HG03558 (cell line): ENCODE results near the gene MOB3A.

Experiments
- ATAC-seq: cut with Tn5 transposase; IDR thresholded peaks from one replicate; pipeline ENCODE4 v1.9.1; 2021; ENCODE audit warnings: moderate number of reproducible peaks; ENCODE audit not compliant: unreplicated experiment; ENCODE audit errors: extremely low read depth

The MOB3A gene

GRCh38 chr19:2048104-2048958 is 47.8 kb downstream of the MOB3A start:
- no peak for ATAC-seq

DNA sequence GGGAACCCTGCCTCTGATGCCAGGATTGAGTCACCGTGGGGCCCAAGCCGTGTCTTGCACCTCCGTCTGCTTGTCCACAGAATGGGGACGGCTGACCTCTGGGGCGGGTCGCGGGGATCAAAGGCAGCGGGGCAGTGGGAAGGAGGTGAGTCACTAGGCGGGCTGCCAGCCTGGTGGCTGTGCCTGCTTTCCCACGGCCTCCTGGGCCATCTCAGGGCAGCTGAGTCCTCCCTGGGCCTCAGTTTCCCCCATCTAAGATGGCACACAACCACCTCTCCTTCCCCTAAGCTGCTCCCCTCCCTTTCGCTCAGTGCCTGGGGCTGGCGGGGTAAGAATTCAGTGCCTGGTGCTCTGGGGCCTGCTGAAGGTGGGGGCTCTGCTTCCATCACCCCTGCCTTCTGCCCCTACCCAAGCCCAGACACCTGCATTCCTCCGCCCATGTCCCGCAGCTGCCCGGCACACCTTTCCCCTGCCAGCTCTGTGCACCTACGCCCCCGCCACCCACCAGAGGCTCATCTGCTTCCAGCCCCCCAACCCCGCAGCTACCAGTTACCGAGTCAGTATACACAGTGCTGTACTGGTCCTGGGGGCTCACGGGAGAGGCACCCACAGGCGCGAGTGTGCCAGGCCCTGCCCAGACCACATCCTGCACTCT is 48.5 kb downstream of the MOB3A start:
- no peak for ATAC-seq

DNA sequence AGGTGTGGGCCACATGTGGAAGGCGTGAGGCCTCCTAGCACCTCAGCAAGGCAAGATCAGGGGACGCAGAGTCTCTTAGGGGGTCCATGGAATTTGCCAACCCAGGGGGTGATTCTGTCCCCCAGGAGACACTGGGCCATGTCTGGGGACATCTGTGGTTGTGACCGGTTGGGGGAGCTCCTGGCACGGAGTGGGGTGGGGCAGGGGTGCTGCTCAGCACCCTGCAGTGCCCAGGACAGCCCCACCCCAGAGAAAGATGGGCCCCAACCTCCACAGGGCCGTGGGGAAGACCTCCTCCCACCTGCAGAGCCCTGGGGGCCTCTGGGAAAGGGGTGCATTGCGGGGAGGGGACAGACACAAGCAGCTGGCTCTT is 49.1 kb downstream of the MOB3A start:
- ATAC-seq = no peak

- no peak for ATAC-seq
Observed at GRCh38 chr19:2046046-2046907, 49.8 kb downstream of the MOB3A start.

DNA sequence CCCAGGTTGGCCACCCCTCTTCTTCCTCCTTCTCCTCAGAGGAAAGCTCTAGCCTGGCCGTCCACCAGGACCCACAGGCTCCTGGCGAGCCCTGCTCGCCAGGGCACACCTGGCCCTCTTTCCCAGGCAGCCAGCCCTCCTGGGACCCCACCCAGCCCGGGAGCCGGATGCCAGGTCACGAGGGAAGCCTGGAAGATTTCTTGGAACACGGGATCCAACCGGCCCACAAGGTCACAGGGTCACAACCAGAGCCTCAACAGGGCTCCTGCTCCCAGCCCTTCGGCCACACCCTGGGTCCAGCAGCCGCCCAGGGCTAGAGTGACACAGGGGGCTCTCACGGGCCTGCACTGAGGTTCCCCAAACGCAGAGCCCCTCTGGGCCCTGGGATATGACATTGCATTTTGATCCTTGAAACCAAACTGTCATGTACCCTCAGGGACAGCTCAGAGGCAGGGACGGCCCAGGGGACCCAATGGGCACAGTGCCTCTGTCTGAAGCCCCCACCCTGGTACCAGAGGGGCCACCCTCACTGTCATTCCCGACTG is 50.6 kb downstream of the MOB3A start:
- ATAC-seq = no peak

GRCh38 chr19:2044709-2045500 is 51.2 kb downstream of the MOB3A start:
- ATAC-seq = no peak

GRCh38 chr19:2043961-2044708 is 52.0 kb downstream of the MOB3A start:
- ATAC-seq = no peak

DNA sequence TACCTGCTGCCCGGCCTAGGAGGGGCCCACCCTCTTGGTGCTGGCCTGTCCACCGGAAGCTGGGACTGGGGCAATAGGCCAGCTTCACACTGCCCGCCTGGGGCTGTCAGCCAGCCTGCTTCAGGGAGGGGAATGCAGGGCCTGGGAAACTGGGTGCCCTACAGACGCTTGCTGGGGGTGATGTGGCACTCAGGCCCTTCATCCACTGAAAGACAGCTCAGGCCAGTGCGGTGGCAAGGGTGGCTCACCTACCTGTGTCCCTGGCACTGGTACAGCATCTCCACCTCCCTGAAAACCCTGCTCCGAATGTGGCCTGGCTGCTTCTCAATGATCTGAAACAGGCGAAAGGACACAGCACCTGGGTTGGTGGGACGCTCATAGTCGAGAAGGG is 52.9 kb downstream of the MOB3A start:
- no peak for ATAC-seq

GRCh38 chr19:2042485-2043250 is 53.5 kb downstream of the MOB3A start:
- ATAC-seq = no peak

DNA sequence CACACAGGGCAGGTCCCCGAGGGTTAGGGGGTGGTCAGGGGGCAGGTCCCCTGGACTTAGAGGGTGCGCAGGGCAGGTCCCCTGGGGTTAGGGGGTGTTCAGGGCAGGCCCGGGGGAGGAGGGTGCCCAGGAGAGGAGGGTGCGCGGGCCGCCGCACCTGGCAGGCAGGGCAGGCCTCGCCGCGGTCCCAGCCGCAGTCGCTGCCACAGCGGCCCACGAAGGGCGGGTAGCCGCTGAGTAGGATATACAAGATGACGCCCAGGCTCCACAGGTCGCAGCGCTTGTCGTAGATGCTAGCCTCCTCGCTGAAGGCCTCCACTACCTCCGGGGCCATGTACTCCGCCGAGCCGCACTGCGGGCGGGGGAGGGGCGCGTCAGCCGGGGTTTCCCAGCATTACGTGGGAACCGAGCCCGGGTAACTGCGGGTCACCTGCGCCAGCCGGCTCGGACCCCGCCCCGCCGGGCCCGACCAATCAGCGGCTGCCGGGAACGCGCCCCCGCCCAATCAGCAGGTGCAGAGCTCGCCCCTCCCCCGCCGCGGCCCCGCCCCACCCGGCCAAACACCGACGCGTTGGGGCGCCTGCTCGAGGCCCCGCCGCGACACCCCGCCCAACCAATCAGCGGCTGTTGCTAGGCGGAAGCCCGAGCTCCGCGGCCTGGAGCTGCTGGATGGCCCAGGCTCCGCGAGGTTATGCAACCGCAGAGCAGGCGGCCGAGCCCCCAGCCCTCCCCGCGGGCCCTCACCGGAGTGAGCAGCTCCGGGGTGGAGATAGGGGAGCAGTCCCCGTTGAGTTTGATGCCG is 54.2 kb downstream of the MOB3A start:
- ATAC-seq = peak; percentile 30

GRCh38 chr19:2041433-2041682 is 54.8 kb downstream of the MOB3A start:
- ATAC-seq = no peak

DNA sequence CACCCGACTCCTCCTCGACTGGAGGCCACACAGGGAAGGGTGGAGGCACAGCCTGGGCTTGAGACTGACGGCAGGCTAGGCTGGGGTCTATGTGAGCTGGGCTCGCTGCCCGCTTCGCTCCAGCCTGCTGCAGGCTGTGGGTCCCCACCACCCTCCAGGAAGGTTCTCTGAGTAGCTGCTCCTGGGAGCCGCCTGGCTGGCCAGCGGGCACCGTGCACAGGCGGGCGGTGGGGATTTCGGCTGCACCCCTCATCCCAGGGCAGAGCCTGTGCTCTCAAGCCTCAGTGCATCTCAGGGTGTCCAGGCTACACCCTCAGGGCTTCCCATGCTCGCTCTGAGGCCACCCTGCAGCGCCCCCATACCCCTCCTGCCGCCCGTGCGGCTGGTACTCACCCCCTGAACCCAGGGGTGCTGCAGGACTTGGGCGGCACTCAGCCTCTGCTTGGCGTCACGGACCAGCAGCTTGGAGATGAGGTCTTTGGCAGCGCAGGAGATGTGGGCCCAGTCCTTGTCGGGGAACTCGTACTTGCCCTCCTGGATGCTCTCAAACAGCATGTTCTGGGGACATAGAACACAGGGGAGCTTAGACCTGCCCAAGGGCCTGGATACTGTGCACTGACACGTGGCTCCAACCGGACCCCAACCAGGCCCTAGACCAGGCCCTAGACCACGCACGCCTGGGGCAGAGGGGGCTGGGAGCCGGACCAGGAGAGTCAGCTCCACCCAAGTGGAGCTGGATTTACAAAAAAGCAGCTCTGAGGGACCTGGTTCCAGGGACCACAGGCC is 55.3 kb downstream of the MOB3A start:
- no peak for ATAC-seq

DNA sequence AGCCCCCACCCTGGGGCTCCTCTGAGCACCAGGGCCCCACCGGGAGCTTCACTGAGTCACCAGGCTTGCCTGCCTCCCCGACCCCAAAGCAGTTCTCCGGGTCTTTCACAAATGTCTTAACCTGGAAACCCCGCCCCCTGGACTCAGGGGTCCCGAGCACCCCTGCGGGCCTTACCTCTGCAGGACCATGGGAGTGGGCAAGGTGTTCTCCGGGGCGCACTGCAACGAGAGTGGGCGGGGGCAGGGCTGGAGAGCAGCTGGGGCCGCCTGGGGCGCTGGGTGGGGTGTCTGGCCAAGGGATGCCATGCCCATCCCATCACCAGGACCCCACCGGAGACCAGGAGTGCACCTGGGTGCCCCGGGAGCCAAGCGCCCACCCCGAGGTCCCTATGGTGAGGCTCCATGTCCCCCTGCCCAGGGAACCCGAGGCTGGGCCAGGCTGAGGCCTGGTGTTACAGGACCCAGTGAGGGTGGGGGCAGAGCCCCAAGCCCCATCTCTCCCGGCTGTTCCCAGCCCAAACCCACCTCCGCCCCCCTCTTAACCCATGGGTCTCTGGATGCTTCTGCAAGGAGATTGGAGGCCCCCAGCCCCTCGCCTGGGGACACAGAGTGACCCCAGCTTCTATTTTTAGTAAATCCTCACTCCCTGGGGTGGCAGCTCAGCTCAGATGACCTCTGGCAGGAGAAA is 56.0 kb downstream of the MOB3A start:
- no peak for ATAC-seq

DNA sequence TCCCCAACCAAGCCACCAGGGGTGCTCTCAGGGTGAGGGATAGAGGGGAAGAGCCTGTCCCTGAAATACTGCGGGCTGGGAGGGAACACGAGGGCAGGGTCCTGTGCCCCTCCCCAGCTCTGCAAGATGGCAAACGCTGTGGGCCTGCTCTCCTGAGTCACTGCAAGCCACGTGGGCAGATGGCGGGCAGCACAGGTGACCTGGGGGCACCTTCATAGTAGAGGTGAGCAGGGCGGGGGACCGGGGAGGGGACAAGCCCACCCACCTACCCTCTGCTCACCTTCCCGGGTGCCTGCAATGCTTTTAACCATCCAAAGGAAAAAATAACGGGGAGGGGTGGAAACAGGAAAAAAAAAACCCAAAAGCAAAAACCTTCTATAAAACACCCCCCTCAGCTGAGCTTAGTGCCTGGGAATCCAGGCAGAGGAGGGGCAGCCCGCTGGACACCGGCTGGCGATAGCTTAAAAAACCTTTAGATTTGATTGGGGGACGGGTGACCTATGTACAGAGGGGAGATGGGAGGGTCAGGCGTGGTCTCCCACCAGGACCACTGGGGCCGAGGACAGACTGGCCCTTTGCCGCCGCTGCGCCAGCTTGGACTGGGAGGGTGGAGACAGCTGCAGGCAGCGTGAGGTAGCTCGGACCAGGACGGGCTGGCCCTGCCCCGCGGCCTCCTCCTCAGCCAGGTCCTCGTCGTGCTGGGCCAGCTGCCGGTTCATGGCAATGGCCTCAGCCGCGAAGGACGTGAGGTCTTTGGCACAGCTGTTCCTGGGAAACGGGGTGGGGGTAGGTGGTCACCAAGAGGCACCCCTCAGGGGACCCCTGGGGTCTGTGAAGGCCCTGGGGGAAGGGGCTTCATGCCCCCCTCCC is 56.8 kb downstream of the MOB3A start:
- no peak for ATAC-seq

- ATAC-seq = no peak
Observed at GRCh38 chr19:2038284-2039088, 57.6 kb downstream of the MOB3A start.
